Keratinocyte (primary cell): ENCODE results near the gene CD300C. TPM values are rescaled to one million over a fixed set of nuclear protein-coding genes. Genes with fewer than 3 reads are reported as not detected.

ENCODE experiments used
- DNase-seq: peaks from one replicate; pipeline ENCODE4 v3.0.0-alpha.2; 2011; ENCODE audit warnings: low read depth, missing footprints, low spot score
- FAIRE-seq: peaks from 2 replicates; lab custom pipeline; 2011; peaks lifted over from hg19 to GRCh38; lab: Jason Lieb, UNC
- H2AFZ ChIP-seq: 2 replicates; pipeline ENCODE4 v1.6.0; 2012; ENCODE audit warnings: low read length, control low read depth, inconsistent platforms; ENCODE audit not compliant: control insufficient read depth
- H3K27ac ChIP-seq: 2 replicates; pipeline ENCODE4 v1.5.1; 2011; ENCODE audit warnings: low read length; ENCODE audit not compliant: control insufficient read depth, insufficient read depth
- H3K27me3 ChIP-seq: 3 replicates; pipeline ENCODE4 v1.6.0; 2011; ENCODE audit warnings: low read length; ENCODE audit not compliant: control insufficient read depth, insufficient read depth; ENCODE audit errors: extremely low read depth
- H3K36me3 ChIP-seq, 2 experiments: 2 replicates in 1 of 2; 3 replicates in 1 of 2; pipeline ENCODE4 v1.5.1; 2011; ENCODE audit warnings: low read length in 2 of 2, mild to moderate bottlenecking in 1 of 2; ENCODE audit not compliant: control insufficient read depth in 2 of 2, insufficient read depth in 2 of 2; ENCODE audit errors: extremely low read depth in 1 of 2
- H3K4me1 ChIP-seq: 3 replicates; pipeline ENCODE4 v1.5.1; 2011; ENCODE audit warnings: low read length; ENCODE audit not compliant: control insufficient read depth, insufficient read depth; ENCODE audit errors: extremely low read depth
- H3K4me2 ChIP-seq: 3 replicates; pipeline ENCODE4 v1.6.0; 2011; ENCODE audit warnings: low read depth, low read length; ENCODE audit not compliant: control insufficient read depth, insufficient read depth; ENCODE audit errors: extremely low read depth
- H3K4me3 ChIP-seq, 3 experiments: fragments of 200-600 bp in 1 of 3; sonication (generic) in 1 of 3; 2 replicates in 2 of 3; 3 replicates in 1 of 3; pipeline ENCODE4 v1.5.1; 2011 to 2016; ENCODE audit warnings: low read length in 3 of 3, mild to moderate bottlenecking in 3 of 3, control low read depth in 2 of 3, inconsistent platforms in 1 of 3, low read depth in 1 of 3, mixed read lengths in 1 of 3, mixed run types in 1 of 3, moderate library complexity in 1 of 3; ENCODE audit not compliant: control insufficient read depth in 2 of 3, insufficient read depth in 2 of 3; ENCODE audit errors: extremely low read depth in 1 of 3
- H3K79me2 ChIP-seq: 2 replicates; pipeline ENCODE4 v1.6.0; 2012; ENCODE audit warnings: low read length; ENCODE audit not compliant: control insufficient read depth, insufficient read depth
- H3K9ac ChIP-seq: 3 replicates; pipeline ENCODE4 v1.6.0; 2011; ENCODE audit warnings: low read length; ENCODE audit not compliant: control insufficient read depth, insufficient read depth; ENCODE audit errors: extremely low read depth
- H3K9me1 ChIP-seq: 3 replicates; pipeline ENCODE4 v1.6.0; 2011; ENCODE audit warnings: low read length; ENCODE audit not compliant: control insufficient read depth, insufficient read depth; ENCODE audit errors: extremely low read depth
- H3K9me3 ChIP-seq: 2 replicates; pipeline ENCODE4 v1.5.1; 2012; ENCODE audit warnings: low read depth, low read length; ENCODE audit not compliant: control insufficient read depth
- H4K20me1 ChIP-seq: 3 replicates; pipeline ENCODE4 v1.6.0; 2011; ENCODE audit warnings: low read length; ENCODE audit not compliant: control insufficient read depth, insufficient read depth; ENCODE audit errors: extremely low read depth
- EZH2 ChIP-seq: IDR thresholded peaks from one replicate; pipeline ENCODE4 v1.6.1; 2012; ENCODE audit warnings: inconsistent platforms, mild to moderate bottlenecking, low read length, moderate library complexity
- dilution Hi-C: fragments of 300-500 bp; cut with MboI; formaldehyde crosslinking; loops from one replicate; pipeline ENCODE4 v1.7.0; 2020; ENCODE audit warnings: low sequenced_read_pairs; ENCODE audit not compliant: extremely low pct_ligation_motif_present
- polyA plus RNA-seq, 5 experiments: library from polyadenylated mRNA; depleted of rRNA in 3 of 5; stranded (reverse) in 3 of 5; stranded (forward) in 1 of 5; unstranded in 1 of 5; fragments of >200 nt; gene quantifications; 1 replicate in 1 of 5; 2 replicates in 3 of 5; 3 replicates in 1 of 5; pipeline versions ENCODE4 v1.2.1 to v1.2.3, GENCODE V29; 2011 to 2012; ENCODE audit warnings: missing spikeins in 2 of 5, low read depth in 1 of 5, low replicate concordance in 1 of 5
- TF ChIP-seq, protein P1 (sequence below), 3 experiments: IDR thresholded peaks in 1 of 3; conservative IDR thresholded peaks in 1 of 3; optimal IDR thresholded peaks in 1 of 3; 2 replicates in 2 of 3; 3 replicates in 1 of 3; pipeline versions ENCODE3 to v1.5.1; 2011; ENCODE audit warnings: low read length in 3 of 3, mild to moderate bottlenecking in 3 of 3, moderate library complexity in 2 of 3, control low read depth in 1 of 3, inconsistent platforms in 1 of 3; ENCODE audit not compliant: insufficient read depth in 2 of 3; ENCODE audit errors: extremely low read depth in 1 of 3

CD300C gene
- polyA plus RNA-seq, 1 donor (not counting 4 experiments of a cell fraction or from before 2014, with no cell fraction given) = not detected

DNA sequence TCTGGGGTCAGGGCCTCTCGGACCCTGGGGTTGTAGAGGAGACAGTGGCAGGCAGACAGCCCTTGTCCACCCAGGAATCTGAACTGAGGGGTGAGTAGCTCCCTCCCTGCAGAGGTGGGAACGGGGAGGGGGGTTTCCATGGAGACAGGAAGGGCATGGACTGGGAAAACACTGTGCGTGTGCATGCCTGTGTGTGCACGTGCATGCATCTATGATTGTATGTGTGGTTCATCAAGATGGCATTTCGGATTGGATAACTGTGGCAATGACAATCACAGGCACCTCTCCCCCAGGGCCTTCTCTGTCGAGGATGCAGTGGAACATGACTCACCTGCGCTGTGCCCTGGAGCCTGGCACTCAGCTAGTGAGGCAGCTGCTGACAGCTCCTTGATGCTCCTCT lies 6.1 kb upstream of the CD300C start:
- Histone ChIP-seq H3K79me2 (no peaks in the 10 kb centered on the region), H3K4me3 (no peak overlapping the region), H3K9me3 (no peaks in the 10 kb centered on the region), H3K9me1 (no peaks in the 10 kb centered on the region), H3K27me3 (no peaks in the 10 kb centered on the region), H3K27ac (no peak overlapping the region), H3K9ac (peak overlapping the region; percentile 48), H2AFZ (no peak overlapping the region), H3K36me3 (no peaks in the 10 kb centered on the region), H4K20me1 (no peaks in the 10 kb centered on the region), H3K4me2 (peak overlapping the region; percentile 41), H3K4me1 (peaks cover 22% of the 10 kb centered on the region)
- TF ChIP-seq, protein P1, sequence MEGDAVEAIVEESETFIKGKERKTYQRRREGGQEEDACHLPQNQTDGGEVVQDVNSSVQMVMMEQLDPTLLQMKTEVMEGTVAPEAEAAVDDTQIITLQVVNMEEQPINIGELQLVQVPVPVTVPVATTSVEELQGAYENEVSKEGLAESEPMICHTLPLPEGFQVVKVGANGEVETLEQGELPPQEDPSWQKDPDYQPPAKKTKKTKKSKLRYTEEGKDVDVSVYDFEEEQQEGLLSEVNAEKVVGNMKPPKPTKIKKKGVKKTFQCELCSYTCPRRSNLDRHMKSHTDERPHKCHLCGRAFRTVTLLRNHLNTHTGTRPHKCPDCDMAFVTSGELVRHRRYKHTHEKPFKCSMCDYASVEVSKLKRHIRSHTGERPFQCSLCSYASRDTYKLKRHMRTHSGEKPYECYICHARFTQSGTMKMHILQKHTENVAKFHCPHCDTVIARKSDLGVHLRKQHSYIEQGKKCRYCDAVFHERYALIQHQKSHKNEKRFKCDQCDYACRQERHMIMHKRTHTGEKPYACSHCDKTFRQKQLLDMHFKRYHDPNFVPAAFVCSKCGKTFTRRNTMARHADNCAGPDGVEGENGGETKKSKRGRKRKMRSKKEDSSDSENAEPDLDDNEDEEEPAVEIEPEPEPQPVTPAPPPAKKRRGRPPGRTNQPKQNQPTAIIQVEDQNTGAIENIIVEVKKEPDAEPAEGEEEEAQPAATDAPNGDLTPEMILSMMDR (optimal IDR thresholded peaks at IDR 0.05 in 1 of 3, IDR thresholded peaks at IDR 0.05 in 1 of 3, conservative IDR thresholded peaks at IDR 0.05 in 1 of 3; ENCODE audit: extremely low read depth in 1 of 3, insufficient read depth in 2 of 3, low read length in 3 of 3) = no peak
- TF ChIP-seq EZH2 = no peak
- DNase-seq (peak; percentile 89), FAIRE-seq (peak; percentile 90)
- dilution Hi-C loops = no loop called here

DNA sequence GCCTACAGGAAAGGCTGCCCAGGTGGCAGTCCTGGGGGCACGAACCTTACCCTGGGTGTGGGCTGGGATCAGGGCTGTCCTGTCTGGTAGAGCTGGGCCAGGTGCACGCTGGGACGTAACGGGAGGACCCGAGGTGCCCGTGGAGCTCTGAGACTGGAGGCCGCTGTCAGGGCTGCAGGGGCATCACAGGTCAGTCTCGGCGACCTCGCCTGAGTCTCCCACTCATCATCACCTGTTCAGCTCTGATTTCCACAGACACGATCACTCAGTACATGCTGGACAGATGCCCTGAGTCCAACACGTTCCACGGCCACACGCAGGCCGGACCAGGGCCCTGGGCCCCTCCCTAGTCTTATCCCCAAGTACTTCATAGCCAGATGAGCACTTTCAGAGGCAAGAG lies 4.7 kb upstream of the CD300C start:
- H3K79me2 ChIP-seq = no peaks in the 10 kb centered on the region
- no peak overlapping the region for H3K4me2 ChIP-seq
- no peaks in the 10 kb centered on the region for H3K9me1 ChIP-seq
- H4K20me1 ChIP-seq = no peaks in the 10 kb centered on the region
- no peaks in the 10 kb centered on the region for H3K36me3 ChIP-seq
- H3K9me3 ChIP-seq = no peaks in the 10 kb centered on the region
- H3K27me3 ChIP-seq = no peaks in the 10 kb centered on the region
- TF ChIP-seq, protein P1 (optimal IDR thresholded peaks at IDR 0.05 in 1 of 3, IDR thresholded peaks at IDR 0.05 in 1 of 3, conservative IDR thresholded peaks at IDR 0.05 in 1 of 3; ENCODE audit: extremely low read depth in 1 of 3, insufficient read depth in 2 of 3, low read length in 3 of 3) = no peak
- TF ChIP-seq EZH2 = no peak
- dilution Hi-C loops = no loop called here
- H3K4me1 ChIP-seq = peaks cover 22% of the 10 kb centered on the region
- no peak overlapping the region for H3K4me3 ChIP-seq
- H2AFZ ChIP-seq = no peak overlapping the region
- DNase-seq (no peak), FAIRE-seq (no peak)
- no peak overlapping the region for H3K9ac ChIP-seq
- H3K27ac ChIP-seq = no peak overlapping the region
